ENCODE measurements around the gene TUFT1. TPM values are rescaled to one million over a fixed set of nuclear protein-coding genes. Genes with fewer than 3 reads are reported as not detected.
A peak's percentile ranks its signal among the peaks of the same experiment; 100 is the strongest.

Gene TUFT1
- total and polyA plus RNA-seq, 2 of the 4 experiments (the other 2 are of a cell fraction) = 21.2 to 30.3 TPM

GRCh38 chr1:151612501-151613281 is 72.6 kb downstream of the TUFT1 start:
- Histone ChIP-seq H3K9me3 (ENCODE audit: control insufficient read depth, insufficient read depth, low read length) (no peaks in the 10 kb centered on the region), H3K4me1 (ENCODE audit: control insufficient read depth, insufficient read depth, low read length) (peaks cover 10% of the 10 kb centered on the region), H2AK5ac (ENCODE audit: low read depth, low read length) (peak overlapping the region; percentile 38; the same call in 1 of the 2 replicates), H2AK9ac (replicated peaks; ENCODE audit: low read depth, low read length, poor library complexity) (peak overlapping the region; percentile 92), H3K4ac (ENCODE audit: low read depth, low read length) (peak overlapping the region; percentile 62), H2BK20ac (ENCODE audit: low read depth, low read length) (no peak overlapping the region), H3K56ac (ENCODE audit: extremely low read depth, insufficient read depth, low read length) (0 out of 2 replicates have a peak overlapping the region, but pooled peaks have one; percentile 36), H2BK15ac (ENCODE audit: low read depth, low read length) (peak overlapping the region; percentile 21; the same call in 1 of the 3 replicates), H3K27me3 (ENCODE audit: control insufficient read depth, insufficient read depth, low read length) (no peaks in the 10 kb centered on the region), H3K79me1 (ENCODE audit: low read depth in 1 of 2, low read length in 2 of 2) (peaks cover 15 to 51% of the 10 kb centered on the region in 2 experiments), H3K27ac (ENCODE audit: insufficient read depth, low read length) (peak overlapping the region; percentile 89), H2BK120ac (ENCODE audit: low read depth, low read length) (peak overlapping the region; percentile 29), H2BK5ac (ENCODE audit: low read depth, low read length, poor library complexity, severe bottlenecking) (peak overlapping the region; percentile 95), H3K4me3 (ENCODE audit: insufficient read depth, low read depth, low read length) (peak overlapping the region; percentile 84), H3K23ac (ENCODE audit: low read depth, low read length) (peak overlapping the region; percentile 93), H4K91ac (ENCODE audit: insufficient read depth, low read depth, low read length) (peak overlapping the region; percentile 46), H3K4me2 (ENCODE audit: low read depth, low read length) (peak overlapping the region; percentile 99), H3K9me1 (ENCODE audit: insufficient read depth, low read length) (peaks cover 11% of the 10 kb centered on the region; the same call in 1 of the 2 replicates), H3K18ac (ENCODE audit: low read depth, low read length) (peak overlapping the region; percentile 2), H4K8ac (ENCODE audit: low read depth in 2 of 2, low read length in 2 of 2) (peak overlapping the region; percentile 21 to 68; a peak in 2 of 4 replicates), H3K9ac (ENCODE audit: low read depth, low read length) (peak overlapping the region; percentile 80), H3K14ac (replicated peaks; ENCODE audit: low read depth, low read length) (peak overlapping the region; percentile 79), H4K20me1 (ENCODE audit: insufficient read depth, low read length) (peaks cover 15% of the 10 kb centered on the region; the same call in 1 of the 2 replicates), H2AFZ (replicated peaks; ENCODE audit: low read length, poor library complexity) (peak overlapping the region; percentile 97), H4K5ac (ENCODE audit: low read depth, low read length) (0 out of 2 replicates have a peak overlapping the region, but pooled peaks have one; percentile 3), H3K36me3 (ENCODE audit: control insufficient read depth, insufficient read depth, low read length) (no peaks in the 10 kb centered on the region)
- POLR2A ChIA-PET (ENCODE audit: unreplicated experiment) = no interaction called here
- ATAC-seq (ENCODE audit: low read depth) (peak; percentile 16), DNase-seq (no peak)
- dilution Hi-C loops (cut with HindIII; ENCODE audit: low sequenced_read_pairs, unreplicated experiment) (no loop called here), in situ Hi-C loops (cut with MboI; ENCODE audit: low sequenced_read_pairs) (no loop called here), intact Hi-C loops (cut with micrococcal nuclease) (no loop called here)
- BruUV-seq (replicated peaks) = no TSS peak
- CTCF ChIA-PET = no interaction called here
- 0 out of 2 replicates have a peak, but pooled peaks have one; percentile 19 for TF ChIP-seq MXI1 (IDR thresholded peaks at IDR 0.05; ENCODE audit: borderline replicate concordance, low read depth, low read length)
- TF ChIP-seq SMC3 (IDR thresholded peaks at IDR 0.05; ENCODE audit: low read depth, low read length) = no peak
- TF ChIP-seq BHLHE40 (IDR thresholded peaks at IDR 0.05; ENCODE audit: low read depth, low read length) = no peak
- no peak for TF ChIP-seq NFE2L2 (IDR thresholded peaks at IDR 0.05; ENCODE audit: low read depth, low read length)
- TF ChIP-seq RCOR1 (IDR thresholded peaks at IDR 0.05; ENCODE audit: insufficient replicate concordance, low read length) = no peak
- 0% methylated on average over 17 of the region's 44 CpGs; no CpG with 5 or more reads in 1 of the 2 experiments for WGBS, 2 experiments (ENCODE audit: extremely low coverage in 2 of 2, insufficient read length in 1 of 2)
